ENCODE results near the gene CHRNE.

The CHRNE gene

GRCh38 chr17:4901648-4902344 is 1.1 kb downstream of the CHRNE start:
- peak; percentile 68 for DNase-seq

GRCh38 chr17:4901108-4901647 is 1.7 kb downstream of the CHRNE start:
- no peak for DNase-seq

- DNase-seq = peak; percentile 64
Measured at GRCh38 chr17:4900231-4901107, 2.4 kb downstream of the CHRNE start.

GRCh38 chr17:4899341-4900230 is 3.3 kb downstream of the CHRNE start, which contains the start of gene C17orf107:
Gene C17orf107, plus strand, starts transcription at chr17:4899536. Its CDS starts 227 bp downstream, at chr17:4899763.
- peak; percentile 98 for DNase-seq

GRCh38 chr17:4898927-4899326 is 4.0 kb downstream of the CHRNE start:
- no peak for DNase-seq

- no peak for DNase-seq
Measured at GRCh38 chr17:4898351-4898750, 4.5 kb downstream of the CHRNE start.

- DNase-seq = no peak
Measured at GRCh38 chr17:4897785-4898184, 5.1 kb downstream of the CHRNE start.

- DNase-seq = no peak
Measured at GRCh38 chr17:4897198-4897687, 5.7 kb downstream of the CHRNE start.

GRCh38 chr17:4896332-4897197 is 6.3 kb downstream of the CHRNE start:
- no peak for DNase-seq

- DNase-seq = peak; percentile 49
Measured at GRCh38 chr17:4895657-4896331, 7.1 kb downstream of the CHRNE start.

GRCh38 chr17:4895121-4895520 is 7.8 kb downstream of the CHRNE start:
- DNase-seq = no peak

GRCh38 chr17:4893721-4894560 is 9.0 kb downstream of the CHRNE start:
- DNase-seq = no peak

GRCh38 chr17:4893272-4893671 is 9.6 kb downstream of the CHRNE start:
- DNase-seq = no peak

- DNase-seq = no peak
Measured at GRCh38 chr17:4892499-4893221, 10.2 kb downstream of the CHRNE start.

GRCh38 chr17:4891411-4892410 is 11.2 kb downstream of the CHRNE start:
- no peak for DNase-seq

GRCh38 chr17:4887581-4887980 is 15.3 kb downstream of the CHRNE start:
- DNase-seq = no peak

- no peak for DNase-seq
Measured at GRCh38 chr17:4886830-4887229, 16.1 kb downstream of the CHRNE start.

- DNase-seq = no peak
Measured at GRCh38 chr17:4884489-4884888, 18.4 kb downstream of the CHRNE start.

All from suppressor macrophage treated with lipopolysaccharide for 4 hours (primary cell).